Kidney (tissue), 14 donors: ENCODE measurements around the gene ANAPC16. TPM values are rescaled to one million over a fixed set of nuclear protein-coding genes. Genes with fewer than 3 reads are reported as not detected.

Source experiments
- DNase-seq, 5 donors: peaks; one replicate each; pipeline ENCODE4 v3.0.0-alpha.2; 2013 to 2020
- FAIRE-seq: peaks from 2 replicates; lab custom pipeline; 2012; peaks lifted over from hg19 to GRCh38; lab: Jason Lieb, UNC
- H3K27ac ChIP-seq, 2 donors: one replicate each; pipeline ENCODE4 v1.7.0; 2013; ENCODE audit warnings: low read depth in 2 of 2, low read length in 2 of 2, inconsistent platforms in 1 of 2
- H3K27me3 ChIP-seq: one replicate; pipeline ENCODE4 v1.7.1; 2013; ENCODE audit warnings: low read length, inconsistent platforms; ENCODE audit not compliant: control insufficient read depth, insufficient read depth
- H3K36me3 ChIP-seq, 3 donors: one replicate each; pipeline versions ENCODE4 v1.7.0 to v1.7.1; 2013; ENCODE audit warnings: low read length in 3 of 3, control low read depth in 1 of 3, inconsistent platforms in 1 of 3; ENCODE audit not compliant: insufficient read depth in 3 of 3, control insufficient read depth in 2 of 3
- H3K4me1 ChIP-seq, 3 donors: one replicate each; pipeline versions ENCODE4 v1.7.0 to v1.7.1; 2013; ENCODE audit warnings: low read length in 3 of 3, inconsistent platforms in 1 of 3, low read depth in 1 of 3; ENCODE audit not compliant: control insufficient read depth in 2 of 3, insufficient read depth in 2 of 3
- H3K4me3 ChIP-seq, 3 donors: one replicate each; pipeline versions ENCODE4 v1.7.0 to v1.8.1; 2013; ENCODE audit warnings: low read length in 3 of 3, control low read depth in 1 of 3, inconsistent platforms in 1 of 3
- H3K9ac ChIP-seq, 3 donors: one replicate each; pipeline versions ENCODE4 v1.7.0 to v1.7.1; 2013; ENCODE audit warnings: low read length in 3 of 3, control low read depth in 1 of 3, inconsistent platforms in 1 of 3
- H3K9me3 ChIP-seq, 3 donors: one replicate each; pipeline versions ENCODE4 v1.7.0 to v1.7.1; 2013; ENCODE audit warnings: low read length in 3 of 3, control low read depth in 1 of 3, inconsistent platforms in 1 of 3; ENCODE audit not compliant: control insufficient read depth in 2 of 3, insufficient read depth in 1 of 3
- intact Hi-C: fragments of 100-400 bp; cut with DNase I; formaldehyde crosslinking; loops from one replicate; pipeline ENCODE4 v1.11.1; 2022
- polyA plus RNA-seq: library from polyadenylated mRNA; stranded (reverse); fragments of 350-450 nt; fragmentation: Illumina TruSeq; extraction: RNeasy Lipid Tissue Mini Kit (QIAGEN cat#74804); gene quantifications from one replicate; pipeline ENCODE4 v1.2.3, GENCODE V29; 2014; ENCODE audit warnings: low read depth, low replicate concordance; ENCODE audit not compliant: insufficient read depth
- total RNA-seq: library from RNA; stranded (reverse); fragmentation: NEBNext Ultra II Directional; extraction: Animal tissue kit (Norgen Biotek cat#: 25700); gene quantifications from one replicate; pipeline ENCODE4 v1.2.1, GENCODE V29; 2021
- TF ChIP-seq, protein P1 (sequence below): IDR thresholded peaks from 3 replicates; pipeline ENCODE4 v1.5.1; 2012; ENCODE audit warnings: mild to moderate bottlenecking, moderate library complexity, borderline replicate concordance; ENCODE audit not compliant: insufficient read depth; ENCODE audit errors: extremely low read depth
- donor health status: control.
- donor health status: control.
- donor health status: control.
- donor health status: control.
- donor health status: control.
- donor health status: DM: yes; HTN: yes; CAD: no.
- donor health status: Normal renal cell carcinoma (clear cell type).

ANAPC16 gene
- total and polyA plus RNA-seq, 2 donors from 2014 or later = 132 to 210 TPM

DNA sequence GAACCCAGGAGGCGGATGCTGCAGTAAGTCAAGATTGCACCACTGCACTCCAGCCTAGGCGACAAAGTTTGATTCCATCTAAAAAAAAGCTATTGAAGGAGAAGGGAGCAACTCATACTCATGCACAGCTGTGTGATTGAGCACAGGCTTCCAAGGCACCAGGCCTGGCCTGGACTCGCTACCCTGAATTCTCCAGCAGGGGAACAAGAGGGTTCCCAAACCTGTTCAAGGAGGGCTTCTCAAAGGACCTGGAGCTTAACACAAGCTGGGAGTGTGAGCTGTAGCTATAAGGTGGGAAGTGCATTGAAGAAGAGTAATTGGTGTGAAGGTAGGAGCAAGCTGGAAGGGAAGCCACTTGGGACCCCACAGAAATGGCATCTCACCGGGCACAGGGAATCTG, 42.8 kb downstream of the ANAPC16 start:
- no peak overlapping the region for H3K9ac ChIP-seq
- H3K9me3 ChIP-seq = no peaks in the 10 kb centered on the region
- no peaks in the 10 kb centered on the region for H3K27me3 ChIP-seq
- H3K4me1 ChIP-seq = peaks cover 17 to 32% (median 32%) of the 10 kb centered on the region in 3 donors
- no peaks in the 10 kb centered on the region for H3K36me3 ChIP-seq
- FAIRE-seq = no peak
- intact Hi-C loops = no loop called here
- TF ChIP-seq, protein P1, sequence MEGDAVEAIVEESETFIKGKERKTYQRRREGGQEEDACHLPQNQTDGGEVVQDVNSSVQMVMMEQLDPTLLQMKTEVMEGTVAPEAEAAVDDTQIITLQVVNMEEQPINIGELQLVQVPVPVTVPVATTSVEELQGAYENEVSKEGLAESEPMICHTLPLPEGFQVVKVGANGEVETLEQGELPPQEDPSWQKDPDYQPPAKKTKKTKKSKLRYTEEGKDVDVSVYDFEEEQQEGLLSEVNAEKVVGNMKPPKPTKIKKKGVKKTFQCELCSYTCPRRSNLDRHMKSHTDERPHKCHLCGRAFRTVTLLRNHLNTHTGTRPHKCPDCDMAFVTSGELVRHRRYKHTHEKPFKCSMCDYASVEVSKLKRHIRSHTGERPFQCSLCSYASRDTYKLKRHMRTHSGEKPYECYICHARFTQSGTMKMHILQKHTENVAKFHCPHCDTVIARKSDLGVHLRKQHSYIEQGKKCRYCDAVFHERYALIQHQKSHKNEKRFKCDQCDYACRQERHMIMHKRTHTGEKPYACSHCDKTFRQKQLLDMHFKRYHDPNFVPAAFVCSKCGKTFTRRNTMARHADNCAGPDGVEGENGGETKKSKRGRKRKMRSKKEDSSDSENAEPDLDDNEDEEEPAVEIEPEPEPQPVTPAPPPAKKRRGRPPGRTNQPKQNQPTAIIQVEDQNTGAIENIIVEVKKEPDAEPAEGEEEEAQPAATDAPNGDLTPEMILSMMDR = no peak
- no peak overlapping the region for H3K4me3 ChIP-seq
- DNase-seq = no peak
- no peak overlapping the region for H3K27ac ChIP-seq

GRCh38 chr10:72259491-72260238, 43.9 kb downstream of the ANAPC16 start:
- intact Hi-C loops = no loop called here
- H3K9me3 ChIP-seq = no peaks in the 10 kb centered on the region
- TF ChIP-seq, protein P1 = no peak
- peak in 4 of 5 donors; percentile 35 to 88 (median 70) for DNase-seq
- peak overlapping the region in 1 of 3 donors; percentile 78 for H3K9ac ChIP-seq
- no peaks in the 10 kb centered on the region for H3K36me3 ChIP-seq
- H3K27ac ChIP-seq = peak overlapping the region; percentile 82 to 92
- FAIRE-seq = no peak
- H3K4me3 ChIP-seq = peak overlapping the region in 1 of 3 donors; percentile 67
- no peaks in the 10 kb centered on the region for H3K27me3 ChIP-seq
- H3K4me1 ChIP-seq = peaks cover 17 to 29% (median 23%) of the 10 kb centered on the region in 3 donors

DNA sequence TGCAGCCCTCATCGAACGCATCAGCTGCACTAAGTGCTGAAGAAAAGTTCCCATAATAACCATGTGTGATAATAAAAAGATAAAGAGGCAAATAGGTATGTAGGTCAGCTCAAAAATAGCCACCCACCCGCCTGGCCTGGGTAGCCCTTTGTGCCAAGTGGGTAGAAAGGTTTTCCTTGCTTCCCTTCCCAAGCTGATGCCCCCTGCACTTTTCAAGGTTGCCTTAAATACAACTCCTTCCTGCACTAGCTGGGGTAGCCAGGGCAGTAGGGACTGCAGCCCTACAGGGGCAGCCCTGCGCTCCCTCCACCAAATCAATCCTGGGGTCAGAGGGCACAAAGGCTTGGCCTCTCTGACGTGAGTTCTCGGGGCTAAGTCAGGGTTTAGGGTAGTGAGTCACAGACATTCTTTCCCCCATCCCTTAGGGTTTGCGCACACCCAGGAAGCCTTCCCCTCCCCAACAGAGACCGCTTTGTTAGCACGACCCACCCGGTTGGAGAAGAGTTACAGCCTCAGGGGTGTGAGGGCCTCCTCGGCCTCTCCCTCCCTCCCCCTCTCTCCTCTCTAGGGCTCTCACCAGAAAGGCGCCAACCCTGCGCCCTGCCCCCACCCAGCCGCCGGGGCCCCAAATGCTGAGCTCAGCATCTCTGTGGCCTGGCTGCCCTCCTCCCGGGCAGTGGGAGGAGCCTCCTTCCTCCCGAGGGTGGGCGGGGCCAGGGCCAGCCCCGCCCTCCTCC, 44.6 kb downstream of the ANAPC16 start:
- no peaks in the 10 kb centered on the region for H3K27me3 ChIP-seq
- peak overlapping the region in 2 of 3 donors; percentile 18 to 78 for H3K9ac ChIP-seq
- FAIRE-seq (no peak), DNase-seq (peak in 4 of 5 donors; percentile 97 to 98 (median 98))
- peak overlapping the region; percentile 44 to 67 (median 62) for H3K4me3 ChIP-seq
- H3K4me1 ChIP-seq = peaks cover 17 to 22% (median 18%) of the 10 kb centered on the region in 3 donors
- peak overlapping the region; percentile 82 to 92 for H3K27ac ChIP-seq
- TF ChIP-seq, protein P1 = no peak
- H3K36me3 ChIP-seq = no peaks in the 10 kb centered on the region
- intact Hi-C loops = no loop called here
- no peaks in the 10 kb centered on the region for H3K9me3 ChIP-seq
